HG03039 (cell line): Measurements from ENCODE around the gene KRT84.

Source experiments
- ATAC-seq: cut with Tn5 transposase; IDR thresholded peaks from one replicate; pipeline ENCODE4 v1.9.1; 2021; ENCODE audit warnings: mild to moderate bottlenecking, moderate library complexity; ENCODE audit not compliant: unreplicated experiment

The KRT84 gene

GRCh38 chr12:52363111-52363679 is 22.3 kb downstream of the KRT84 start:
- no peak for ATAC-seq

GRCh38 chr12:52362118-52362726 is 23.2 kb downstream of the KRT84 start:
- ATAC-seq, result no peak

GRCh38 chr12:52361553-52361952 is 23.9 kb downstream of the KRT84 start:
- ATAC-seq, result no peak

GRCh38 chr12:52360663-52361271 is 24.7 kb downstream of the KRT84 start:
- no peak for ATAC-seq

- ATAC-seq, result no peak
These were observed 25.3 kb downstream of the KRT84 start for GRCh38 chr12:52360106-52360662.

GRCh38 chr12:52359621-52360061 is 25.8 kb downstream of the KRT84 start:
- no peak for ATAC-seq

- ATAC-seq, result peak; percentile 75
These were observed 26.7 kb downstream of the KRT84 start for GRCh38 chr12:52358575-52359350.

- ATAC-seq, result no peak
These were observed 28.5 kb downstream of the KRT84 start for GRCh38 chr12:52356762-52357580.

GRCh38 chr12:52356031-52356761 is 29.3 kb downstream of the KRT84 start:
- ATAC-seq, result no peak

- no peak for ATAC-seq
These were observed 30.3 kb downstream of the KRT84 start for GRCh38 chr12:52355176-52355575.

GRCh38 chr12:52354200-52354599 is 31.3 kb downstream of the KRT84 start:
- ATAC-seq, result no peak

- ATAC-seq, result no peak
These were observed 31.7 kb downstream of the KRT84 start for GRCh38 chr12:52353766-52354165.

GRCh38 chr12:52352951-52353350 is 32.5 kb downstream of the KRT84 start:
- no peak for ATAC-seq

GRCh38 chr12:52351196-52352059 is 34.0 kb downstream of the KRT84 start:
- no peak for ATAC-seq

- ATAC-seq, result no peak
These were observed 34.7 kb downstream of the KRT84 start for GRCh38 chr12:52350786-52351185.

GRCh38 chr12:52350021-52350620 is 35.3 kb downstream of the KRT84 start:
- ATAC-seq, result no peak

GRCh38 chr12:52349196-52349595 is 36.3 kb downstream of the KRT84 start:
- ATAC-seq, result no peak
